Erythroblast (primary cell): ENCODE measurements around the gene TGFB1I1.
"Not testable (repeated sequence)": the region's sequence is repeated elsewhere in the genome, so short reads cannot be mapped to it uniquely, and the experiment has no call there.

Source experiments
- DNase-seq, 2 experiments: peaks; one replicate each; lab custom pipeline; 2025; lab: John Stamatoyannopoulos, UW
- GATA1 ChIP-seq: IDR thresholded peaks from 2 replicates; pipeline ENCODE4 v1.6.1; 2011; ENCODE audit warnings: low read depth, mild to moderate bottlenecking, control low read depth, low read length, moderate library complexity
- POLR2A ChIP-seq: IDR thresholded peaks from 2 replicates; pipeline ENCODE4 v1.6.1; 2011; ENCODE audit warnings: mild to moderate bottlenecking, low read length

The TGFB1I1 gene

DNA sequence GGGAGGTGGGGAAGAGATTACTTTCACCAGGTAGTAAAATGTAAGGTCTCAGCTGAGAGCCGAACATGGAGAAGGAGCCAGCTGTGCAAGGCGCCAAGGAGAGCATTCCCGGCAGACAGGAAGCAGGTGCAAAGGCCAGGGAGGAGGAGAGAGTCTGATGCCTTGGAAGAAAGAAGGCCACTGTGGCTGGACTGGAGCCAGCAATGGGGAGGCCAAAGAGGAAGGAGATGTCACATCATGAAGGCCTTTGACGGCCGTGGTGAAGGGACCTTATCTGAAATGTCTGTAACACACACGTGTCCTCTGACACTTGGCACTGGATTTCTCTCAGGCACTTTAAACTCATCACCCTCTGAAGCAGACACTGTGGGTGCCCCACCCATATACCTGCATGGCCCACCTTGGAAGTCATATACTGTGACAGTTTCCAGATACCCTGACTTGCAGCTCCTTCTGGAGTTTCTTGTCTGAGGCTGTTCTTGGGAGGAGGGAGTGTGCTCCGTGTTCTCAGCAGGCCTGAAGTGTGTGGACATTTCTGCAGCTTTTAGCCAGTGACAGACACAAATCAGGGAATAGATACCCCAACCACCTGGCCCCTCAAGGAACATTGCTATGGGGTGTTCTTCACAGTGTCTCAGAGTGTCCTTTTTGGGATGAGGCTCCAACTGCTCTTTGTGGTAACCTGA, 9.0 kb downstream of the TGFB1I1 start:
- peak; percentile 71 to 74 for DNase-seq
- TF ChIP-seq POLR2A (no peak), GATA1 (no peak)

DNA sequence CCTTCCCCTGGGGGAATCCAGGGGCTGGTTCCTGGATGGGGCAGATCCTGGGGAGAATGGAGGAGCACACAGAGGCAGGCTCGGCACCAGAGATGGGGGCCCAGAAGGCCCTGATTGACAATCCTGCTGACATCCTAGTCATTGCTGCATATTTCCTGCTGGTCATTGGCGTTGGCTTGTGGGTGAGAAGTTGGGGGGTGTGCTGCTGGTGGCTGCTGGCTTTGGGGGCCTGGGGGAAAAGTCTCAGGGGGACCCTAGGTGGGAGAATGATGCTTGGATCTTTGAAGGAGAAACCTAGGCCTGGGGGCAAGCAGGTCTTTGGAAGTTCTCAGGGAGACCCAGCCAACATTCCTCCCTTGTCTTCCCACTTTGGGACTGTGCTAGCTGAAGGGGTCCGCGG, 11.1 kb downstream of the TGFB1I1 start, which contains the start of gene SLC5A2:
SLC5A2 (plus strand) TSS at position 43 of the 400 bp plus-strand sequence; CDS start at position 57, 14 bp downstream.
- DNase-seq = no peak
- TF ChIP-seq GATA1 (no peak), POLR2A (no peak)

DNA sequence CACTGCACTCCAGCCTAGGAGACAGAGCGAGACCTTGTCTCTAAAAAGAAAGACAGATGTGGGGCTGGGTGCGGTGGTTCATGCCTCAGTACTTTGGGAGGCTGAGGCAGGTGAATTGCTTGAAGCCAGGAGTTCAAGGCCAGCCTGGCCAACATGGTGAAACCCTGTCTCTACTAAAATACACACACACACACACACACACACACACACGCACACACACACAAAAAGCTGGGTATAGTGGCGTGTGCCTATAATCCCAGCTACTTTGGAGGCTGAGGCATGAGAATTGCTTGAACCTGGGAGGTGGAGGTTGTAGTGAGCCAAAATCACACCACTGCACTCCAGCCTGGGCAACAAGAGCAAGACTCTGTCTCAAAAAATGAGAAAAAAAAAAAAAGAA, 12.1 kb downstream of the TGFB1I1 start:
- not testable (repeated sequence) for DNase-seq

DNA sequence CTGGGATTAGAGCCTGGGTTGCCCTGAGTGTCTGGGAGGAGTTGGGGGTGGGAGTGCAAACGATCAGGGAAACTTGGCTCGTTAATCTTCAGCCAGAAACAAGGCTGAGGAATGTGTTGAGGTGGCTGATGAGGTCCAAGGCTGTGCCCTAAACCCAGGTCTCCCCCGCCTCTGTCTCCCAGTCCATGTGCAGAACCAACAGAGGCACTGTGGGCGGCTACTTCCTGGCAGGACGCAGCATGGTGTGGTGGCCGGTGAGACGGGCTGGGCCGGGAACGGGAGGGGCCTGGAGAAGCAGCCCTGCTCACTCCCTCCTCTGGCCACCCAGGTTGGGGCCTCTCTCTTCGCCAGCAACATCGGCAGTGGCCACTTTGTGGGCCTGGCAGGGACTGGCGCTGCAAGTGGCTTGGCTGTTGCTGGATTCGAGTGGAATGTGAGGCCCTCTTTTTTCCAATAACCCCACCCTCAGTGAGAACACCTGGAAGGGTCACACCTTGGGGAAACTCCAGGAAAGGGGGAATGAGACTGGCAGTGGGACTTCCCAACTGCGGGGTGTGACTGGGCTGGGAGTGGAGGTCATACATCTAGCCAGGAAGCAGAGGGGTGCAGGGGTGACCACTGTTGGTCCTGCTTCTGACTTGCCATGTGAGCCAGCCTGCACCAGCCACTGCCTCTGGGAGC, 12.7 kb downstream of the TGFB1I1 start:
- no peak for DNase-seq
- TF ChIP-seq GATA1 = no peak
- TF ChIP-seq POLR2A = no peak

DNA sequence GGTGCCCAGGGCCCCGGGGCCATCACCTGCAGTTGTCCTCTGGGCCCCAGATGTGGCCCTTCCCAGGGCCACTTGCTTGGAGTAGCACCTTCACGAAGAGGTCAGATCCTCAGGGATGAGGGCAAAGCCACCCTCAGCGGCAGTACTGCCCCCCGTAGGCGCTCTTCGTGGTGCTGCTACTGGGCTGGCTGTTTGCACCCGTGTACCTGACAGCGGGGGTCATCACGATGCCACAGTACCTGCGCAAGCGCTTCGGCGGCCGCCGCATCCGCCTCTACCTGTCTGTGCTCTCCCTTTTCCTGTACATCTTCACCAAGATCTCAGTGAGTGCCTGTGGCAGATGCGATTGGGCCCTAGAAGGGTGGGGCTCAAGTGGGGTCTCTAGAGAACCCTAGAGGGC, 13.6 kb downstream of the TGFB1I1 start:
- no peak for DNase-seq
- TF ChIP-seq GATA1 (no peak), POLR2A (no peak)

DNA sequence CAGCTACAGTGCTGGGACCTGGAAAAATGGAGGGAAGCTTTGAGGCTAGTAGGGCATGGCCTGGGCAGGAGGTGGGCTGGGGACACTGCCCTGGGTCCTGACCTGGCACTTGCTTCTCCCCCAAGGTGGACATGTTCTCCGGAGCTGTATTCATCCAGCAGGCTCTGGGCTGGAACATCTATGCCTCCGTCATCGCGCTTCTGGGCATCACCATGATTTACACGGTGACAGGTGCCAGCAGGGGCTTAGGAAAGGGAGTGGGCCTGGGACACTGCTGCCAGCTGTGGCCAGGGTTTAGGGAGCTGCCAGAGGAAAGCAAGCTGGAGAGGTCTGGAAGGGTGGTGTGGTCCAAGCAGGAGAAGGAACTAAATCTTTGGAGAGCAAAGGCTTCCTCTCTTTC, 14.1 kb downstream of the TGFB1I1 start:
- TF ChIP-seq GATA1 (no peak), POLR2A (no peak)
- DNase-seq = no peak

DNA sequence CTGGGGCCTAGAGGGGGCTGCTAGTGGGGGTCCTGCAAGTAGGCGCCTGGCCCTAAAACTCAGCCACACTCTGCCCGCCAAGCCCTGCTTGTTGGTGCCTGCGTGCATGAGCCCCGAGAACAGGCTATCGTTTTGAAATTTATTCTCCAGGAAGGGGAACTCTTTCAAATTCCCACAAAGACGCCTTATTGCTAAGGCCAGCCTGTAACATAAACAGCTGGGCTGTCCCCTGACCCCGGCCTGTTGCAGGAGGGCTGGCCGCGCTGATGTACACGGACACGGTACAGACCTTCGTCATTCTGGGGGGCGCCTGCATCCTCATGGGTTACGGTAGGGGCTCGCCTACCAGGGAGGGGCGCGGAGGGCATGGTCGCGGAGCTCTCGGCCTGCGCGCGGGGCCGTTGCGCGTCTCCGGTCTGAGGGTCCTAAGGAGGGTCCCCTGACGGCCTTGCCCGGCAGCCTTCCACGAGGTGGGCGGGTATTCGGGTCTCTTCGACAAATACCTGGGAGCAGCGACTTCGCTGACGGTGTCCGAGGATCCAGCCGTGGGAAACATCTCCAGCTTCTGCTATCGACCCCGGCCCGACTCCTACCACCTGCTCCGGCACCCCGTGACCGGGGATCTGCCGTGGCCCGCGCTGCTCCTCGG, 15.2 kb downstream of the TGFB1I1 start:
- DNase-seq = no peak
- TF ChIP-seq GATA1 (no peak), POLR2A (no peak)

DNA sequence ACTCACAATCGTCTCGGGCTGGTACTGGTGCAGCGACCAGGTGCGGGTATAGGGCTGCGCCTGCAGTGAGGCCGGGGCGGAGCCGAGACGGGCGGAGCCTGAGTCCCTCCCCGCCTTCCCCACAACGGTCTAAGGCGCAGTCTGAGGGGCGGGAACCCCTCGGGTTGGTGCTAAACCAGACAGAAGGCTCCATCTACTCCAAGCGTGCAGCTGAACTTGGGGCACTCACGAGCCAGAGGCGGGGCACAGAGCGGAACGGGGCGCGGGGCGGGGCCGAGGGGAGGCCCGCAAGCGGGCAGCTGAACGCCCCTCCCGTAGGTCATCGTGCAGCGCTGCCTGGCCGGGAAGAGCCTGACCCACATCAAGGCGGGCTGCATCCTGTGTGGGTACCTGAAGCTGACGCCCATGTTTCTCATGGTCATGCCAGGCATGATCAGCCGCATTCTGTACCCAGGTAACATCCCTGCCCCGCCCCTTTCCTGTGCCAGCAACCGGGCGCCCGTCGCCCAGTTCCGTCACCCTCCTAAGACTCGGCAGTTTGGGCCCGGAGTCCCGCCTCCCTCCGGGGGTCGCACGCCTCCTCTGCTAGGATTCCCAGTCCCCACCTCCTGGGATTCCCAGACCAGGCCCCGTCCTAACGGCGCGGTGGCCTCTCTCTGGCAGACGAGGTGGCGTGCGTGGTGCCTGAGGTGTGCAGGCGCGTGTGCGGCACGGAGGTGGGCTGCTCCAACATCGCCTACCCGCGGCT, 15.9 kb downstream of the TGFB1I1 start:
- peak; percentile 80 to 84 for DNase-seq
- TF ChIP-seq POLR2A (peak; percentile 43), GATA1 (no peak)

DNA sequence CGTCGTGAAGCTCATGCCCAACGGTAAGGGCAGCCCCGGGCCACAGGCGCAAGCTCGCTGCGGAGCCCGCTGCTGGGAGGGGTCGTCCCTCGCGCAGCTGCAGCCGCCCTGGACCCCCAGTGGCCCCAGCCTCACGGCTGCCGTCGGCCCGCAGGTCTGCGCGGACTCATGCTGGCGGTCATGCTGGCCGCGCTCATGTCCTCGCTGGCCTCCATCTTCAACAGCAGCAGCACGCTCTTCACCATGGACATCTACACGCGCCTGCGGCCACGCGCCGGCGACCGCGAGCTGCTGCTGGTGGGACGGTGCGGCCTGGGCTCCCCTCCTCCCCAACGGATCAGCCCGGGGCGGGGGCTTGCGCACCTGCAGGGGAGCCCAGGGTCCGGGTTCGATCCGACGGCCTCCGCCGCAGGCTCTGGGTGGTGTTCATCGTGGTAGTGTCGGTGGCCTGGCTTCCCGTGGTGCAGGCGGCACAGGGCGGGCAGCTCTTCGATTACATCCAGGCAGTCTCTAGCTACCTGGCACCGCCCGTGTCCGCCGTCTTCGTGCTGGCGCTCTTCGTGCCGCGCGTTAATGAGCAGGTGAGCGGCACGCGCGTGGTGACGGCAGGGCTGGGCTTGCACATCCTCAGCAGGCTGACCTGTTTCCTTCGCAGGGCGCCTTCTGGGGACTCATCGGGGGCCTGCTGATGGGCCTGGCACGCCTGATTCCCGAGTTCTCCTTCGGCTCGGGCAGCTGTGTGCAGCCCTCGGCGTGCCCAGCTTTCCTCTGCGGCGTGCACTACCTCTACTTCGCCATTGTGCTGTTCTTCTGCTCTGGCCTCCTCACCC, 16.7 kb downstream of the TGFB1I1 start:
- TF ChIP-seq POLR2A (no peak), GATA1 (no peak)
- peak in 1 of 2 experiments; percentile 45 for DNase-seq

DNA sequence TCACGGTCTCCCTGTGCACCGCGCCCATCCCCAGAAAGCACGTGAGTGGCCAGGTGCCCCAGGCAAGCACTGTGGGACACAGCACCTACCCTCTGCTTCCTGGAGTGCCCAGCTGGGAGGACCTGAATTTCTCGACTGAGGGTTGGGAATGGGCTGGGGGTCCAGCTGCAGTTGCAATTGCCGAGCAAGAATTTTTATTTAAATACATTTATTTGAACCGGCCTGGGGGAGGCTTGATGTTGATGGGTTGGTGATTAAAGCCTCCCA, 17.3 kb downstream of the TGFB1I1 start:
- no peak for TF ChIP-seq GATA1
- no peak for TF ChIP-seq POLR2A
- DNase-seq = no peak

DNA sequence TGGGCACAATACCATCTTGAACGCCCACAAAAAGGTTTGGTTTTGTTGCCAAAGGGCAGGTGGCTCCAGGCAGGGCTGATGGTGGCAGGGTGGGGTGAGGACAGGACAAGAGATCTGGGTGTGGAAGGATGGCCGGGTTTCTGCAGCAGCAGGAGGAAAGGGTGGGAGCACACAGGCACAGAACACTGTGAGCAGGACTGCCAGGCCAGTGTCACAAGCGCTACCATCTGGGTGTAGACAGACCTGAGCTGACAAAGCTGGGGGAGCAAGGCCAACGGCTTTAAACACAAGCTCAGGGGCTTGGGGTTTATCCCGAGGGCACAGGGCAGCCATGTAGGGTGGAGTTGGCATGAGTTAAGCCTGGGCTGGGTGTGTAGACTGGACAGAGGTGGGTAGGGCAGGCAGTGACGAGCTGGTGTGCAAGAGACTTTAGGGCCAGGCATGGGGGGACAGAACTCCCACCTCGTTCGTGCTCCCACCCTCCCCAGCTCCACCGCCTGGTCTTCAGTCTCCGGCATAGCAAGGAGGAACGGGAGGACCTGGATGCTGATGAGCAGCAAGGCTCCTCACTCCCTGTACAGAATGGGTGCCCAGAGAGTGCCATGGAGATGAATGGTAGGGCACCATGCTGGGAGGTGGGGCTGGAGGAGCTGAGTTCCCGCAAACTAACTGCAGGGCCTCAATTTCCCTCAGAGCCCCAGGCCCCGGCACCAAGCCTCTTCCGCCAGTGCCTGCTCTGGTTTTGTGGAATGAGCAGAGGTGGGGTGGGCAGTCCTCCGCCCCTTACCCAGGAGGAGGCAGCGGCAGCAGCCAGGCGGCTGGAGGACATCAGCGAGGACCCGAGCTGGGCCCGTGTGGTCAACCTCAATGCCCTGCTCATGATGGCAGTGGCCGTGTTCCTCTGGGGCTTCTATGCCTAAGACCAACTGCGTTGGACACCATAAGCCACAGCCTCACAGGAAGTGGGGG, 17.9 kb downstream of the TGFB1I1 start:
- DNase-seq = no peak
- TF ChIP-seq GATA1 = no peak
- TF ChIP-seq POLR2A = no peak

DNA sequence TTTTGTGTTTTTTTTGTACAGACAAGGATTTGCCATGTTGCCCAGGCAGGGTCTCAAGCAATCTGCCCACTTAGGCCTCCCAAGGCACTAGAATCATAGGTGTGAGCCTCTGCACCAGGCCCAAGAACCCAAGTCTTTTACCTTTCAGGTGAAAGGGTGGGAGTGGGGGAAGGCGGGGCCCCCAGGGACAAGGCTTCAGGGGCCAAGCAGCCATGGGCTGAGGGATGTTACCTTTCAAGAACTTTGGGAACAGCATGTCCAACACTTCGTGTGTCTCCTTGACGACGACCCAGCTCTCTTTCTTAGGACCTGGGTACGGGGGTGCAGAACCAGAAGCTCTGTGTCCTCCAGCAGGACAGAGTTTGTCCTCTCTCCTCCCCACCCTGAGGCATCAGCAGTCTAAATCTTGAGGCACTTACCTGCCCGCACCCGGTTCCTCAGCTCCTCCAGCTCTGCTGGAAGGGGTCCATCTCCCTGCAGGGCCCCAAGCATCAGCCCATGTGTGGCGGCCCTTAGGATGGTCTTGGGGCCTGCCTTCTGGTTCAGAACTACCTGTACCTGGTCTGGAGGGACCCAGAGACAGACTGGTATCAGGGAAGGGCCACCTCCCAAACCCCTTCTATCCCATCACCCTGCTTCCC, 19.9 kb downstream of the TGFB1I1 start:
- TF ChIP-seq POLR2A = no peak
- DNase-seq = no peak
